ENCODE measurements around the gene KCNK16.

The KCNK16 gene

GRCh38 chr6:39320363-39320984, 2.0 kb downstream of the KCNK16 start:
- ATAC-seq, result no peak
- TF ChIP-seq GLIS3 (CRISPR knock-in tag; IDR thresholded peaks at IDR 0.05) (no peak), PATZ1 (CRISPR knock-in tag; IDR thresholded peaks at IDR 0.05; ENCODE audit: borderline replicate concordance) (no peak), ZNF565 (CRISPR knock-in tag; conservative IDR thresholded peaks at IDR 0.05; ENCODE audit: low read depth) (no peak), ISL1 (CRISPR knock-in tag; IDR thresholded peaks at IDR 0.05) (no peak), SNAI2 (CRISPR knock-in tag; IDR thresholded peaks at IDR 0.05) (no peak), ZC3H10 (CRISPR knock-in tag; IDR thresholded peaks at IDR 0.05) (no peak), TOX (CRISPR knock-in tag; IDR thresholded peaks at IDR 0.05; ENCODE audit: borderline replicate concordance) (no peak), TSHZ2 (CRISPR knock-in tag; IDR thresholded peaks at IDR 0.05) (no peak), BACH2 (CRISPR knock-in tag; IDR thresholded peaks at IDR 0.05; ENCODE audit: borderline replicate concordance) (no peak), TCF4 (CRISPR knock-in tag; IDR thresholded peaks at IDR 0.05; ENCODE audit: borderline replicate concordance) (no peak), ZNF70 (CRISPR knock-in tag; IDR thresholded peaks at IDR 0.05) (no peak), ZFP3 (CRISPR knock-in tag; IDR thresholded peaks at IDR 0.05) (no peak)

GRCh38 chr6:39319621-39320362, 2.7 kb downstream of the KCNK16 start:
- no peak for ATAC-seq
- TF ChIP-seq PPARA (CRISPR knock-in tag; IDR thresholded peaks at IDR 0.05; ENCODE audit: borderline replicate concordance), result no peak
- no peak for TF ChIP-seq SNAI2 (CRISPR knock-in tag; IDR thresholded peaks at IDR 0.05)
- no peak for TF ChIP-seq TSHZ2 (CRISPR knock-in tag; IDR thresholded peaks at IDR 0.05)
- TF ChIP-seq ZNF565 (CRISPR knock-in tag; conservative IDR thresholded peaks at IDR 0.05; ENCODE audit: low read depth), result no peak
- TF ChIP-seq GLIS3 (CRISPR knock-in tag; IDR thresholded peaks at IDR 0.05), result no peak
- TF ChIP-seq ZFP3 (CRISPR knock-in tag; IDR thresholded peaks at IDR 0.05), result no peak
- no peak for TF ChIP-seq ZFP30 (CRISPR knock-in tag; IDR thresholded peaks at IDR 0.05)

- no peak for ATAC-seq
Measured at GRCh38 chr6:39317256-39317655, 5.2 kb downstream of the KCNK16 start.

GRCh38 chr6:39314273-39314795, 8.2 kb downstream of the KCNK16 start, which contains the start of gene KCNK17:
Gene KCNK17 (minus strand): TSS chr6:39314419. CDS start chr6:39314320, 99 bp downstream.
- ATAC-seq, result no peak
- TF ChIP-seq OSR1 (CRISPR knock-in tag; IDR thresholded peaks at IDR 0.05) (no peak), ZFP30 (CRISPR knock-in tag; IDR thresholded peaks at IDR 0.05) (no peak), ZNF70 (CRISPR knock-in tag; IDR thresholded peaks at IDR 0.05) (no peak)

More at GRCh38 chr6:39317256-39317655, 5.2 kb downstream of the KCNK16 start:
- TF ChIP-seq RARB (CRISPR knock-in tag; IDR thresholded peaks at IDR 0.05), result no peak
- TF ChIP-seq CSDC2 (CRISPR knock-in tag; IDR thresholded peaks at IDR 0.05), result no peak

Data from SK-N-SH treated with all-trans-retinoic acid at 6 μM for 48 hours (cell line).